K562 (cell line): ENCODE measurements around the gene ERMP1. TPM values are rescaled to one million over a fixed set of nuclear protein-coding genes. Genes with fewer than 3 reads are reported as not detected.

Experiments used
- CBX1 ChIP-seq: sonication (generic); IDR thresholded peaks from 2 replicates; pipeline ENCODE4 v1.6.1; 2016; ENCODE audit warnings: antibody characterized with exemption, low read depth, mild to moderate bottlenecking
- DACH1 ChIP-seq: fragments of 450-650 bp; IDR thresholded peaks from 2 replicates; pipeline ENCODE4 v1.6.1; 2018; ENCODE audit not compliant: partially characterized antibody
- MECOM ChIP-seq: fragments of 250-450 bp; sonication (Bioruptor Pico); IDR thresholded peaks from 2 replicates; pipeline ENCODE4 v1.8.0; 2022; ENCODE audit warnings: inconsistent platforms
- NCOA1 ChIP-seq: fragments of 450-650 bp; IDR thresholded peaks from 2 replicates; pipeline ENCODE4 v1.6.1; 2016; ENCODE audit warnings: low read depth
- PPARD ChIP-seq: fragments of 250-450 bp; sonication (Bioruptor Pico); IDR thresholded peaks from 2 replicates; pipeline ENCODE4 v1.8.0; 2022; ENCODE audit warnings: inconsistent platforms, mild to moderate bottlenecking, moderate library complexity
- TOE1 ChIP-seq, 2 experiments: fragments of 450-650 bp in 1 of 2; sonication (generic) in 1 of 2; formaldehyde crosslinking in 1 of 2; IDR thresholded peaks; 2 replicates each; pipeline versions ENCODE4 v1.7.1 to v1.8.0; 2016 to 2022; ENCODE audit warnings: borderline replicate concordance in 2 of 2, mild to moderate bottlenecking in 2 of 2, antibody characterized with exemption in 1 of 2, inconsistent platforms in 1 of 2, low read depth in 1 of 2, missing genetic modification reagents in 1 of 2, moderate library complexity in 1 of 2
- XRCC5 ChIP-seq: fragments of 200-400 bp; formaldehyde crosslinking; IDR thresholded peaks from 2 replicates; pipeline ENCODE4 v1.6.1; 2017; ENCODE audit warnings: low read depth, mild to moderate bottlenecking, low read length
- ZC3H11A ChIP-seq: IDR thresholded peaks from 2 replicates; pipeline ENCODE4 v1.6.1; 2012; ENCODE audit warnings: low read depth, low read length, improper control_type of control experiment
- polyA plus RNA-seq, 8 experiments: library from polyadenylated mRNA; depleted of rRNA in 4 of 8; stranded (reverse) in 5 of 8; unstranded in 3 of 8; fragments of >200 nt; fragmentation: Nextera tagmentation in 2 of 8; fragmentation: Illumina TruSeq in 1 of 8; extraction: Ambion mirVana in 2 of 8; extraction: Trizol in 1 of 8; gene quantifications; 2 replicates each; pipeline versions ENCODE4 v1.2.1 to v1.2.3, GENCODE V29; 2011 to 2014; ENCODE audit warnings: inconsistent platforms in 1 of 8, missing spikeins in 1 of 8
- total RNA-seq, 7 experiments: library from RNA; depleted of rRNA in 6 of 7; stranded (reverse); fragments of >200 nt in 6 of 7; fragmentation: Illumina TruSeq in 2 of 7; extraction: Trizol in 2 of 7; gene quantifications; 2 replicates each; pipeline versions ENCODE4 v1.2.1 to v1.2.3, GENCODE V29; 2011 to 2021; ENCODE audit warnings: low replicate concordance in 1 of 7
- TF ChIP-seq, protein P1 (sequence below): sonication (generic); formaldehyde crosslinking; IDR thresholded peaks from 2 replicates; pipeline ENCODE4 v1.8.1; 2023; ENCODE audit warnings: missing genetic modification reagents, mild to moderate bottlenecking, borderline replicate concordance
- TF ChIP-seq, protein P2 (sequence below), 2 experiments: fragments of 200-800 bp in 1 of 2; sonication (Bioruptor generic) in 1 of 2; sonication (generic) in 1 of 2; formaldehyde crosslinking in 1 of 2; IDR thresholded peaks in 1 of 2; conservative IDR thresholded peaks in 1 of 2; 2 replicates each; pipeline versions ENCODE4 v1.5.0 to v1.6.1; 2016 to 2020; ENCODE audit warnings: missing compliant biosample characterization in 1 of 2, missing genetic modification characterization in 1 of 2, missing genetic modification reagents in 1 of 2
- TF ChIP-seq, protein P3 (sequence below): sonication (generic); formaldehyde crosslinking; IDR thresholded peaks from 2 replicates; pipeline ENCODE4 v1.8.0; 2022; ENCODE audit warnings: missing genetic modification reagents, mild to moderate bottlenecking, borderline replicate concordance
- TF ChIP-seq, protein P4 (sequence below): sonication (generic); IDR thresholded peaks from 2 replicates; pipeline ENCODE4 v1.6.1; 2016
- TF ChIP-seq, protein P5 (sequence below): fragments of 250-450 bp; sonication (Bioruptor Pico); IDR thresholded peaks from 2 replicates; pipeline ENCODE4 v1.9.0; 2021; ENCODE audit warnings: mild to moderate bottlenecking, inconsistent platforms

Gene ERMP1
- total and polyA plus RNA-seq, 9 of the 15 experiments (the other 6 are each of a cell fraction or from before 2014, with no cell fraction given) = 2.5 to 26.3 (median 12.6) TPM

DNA sequence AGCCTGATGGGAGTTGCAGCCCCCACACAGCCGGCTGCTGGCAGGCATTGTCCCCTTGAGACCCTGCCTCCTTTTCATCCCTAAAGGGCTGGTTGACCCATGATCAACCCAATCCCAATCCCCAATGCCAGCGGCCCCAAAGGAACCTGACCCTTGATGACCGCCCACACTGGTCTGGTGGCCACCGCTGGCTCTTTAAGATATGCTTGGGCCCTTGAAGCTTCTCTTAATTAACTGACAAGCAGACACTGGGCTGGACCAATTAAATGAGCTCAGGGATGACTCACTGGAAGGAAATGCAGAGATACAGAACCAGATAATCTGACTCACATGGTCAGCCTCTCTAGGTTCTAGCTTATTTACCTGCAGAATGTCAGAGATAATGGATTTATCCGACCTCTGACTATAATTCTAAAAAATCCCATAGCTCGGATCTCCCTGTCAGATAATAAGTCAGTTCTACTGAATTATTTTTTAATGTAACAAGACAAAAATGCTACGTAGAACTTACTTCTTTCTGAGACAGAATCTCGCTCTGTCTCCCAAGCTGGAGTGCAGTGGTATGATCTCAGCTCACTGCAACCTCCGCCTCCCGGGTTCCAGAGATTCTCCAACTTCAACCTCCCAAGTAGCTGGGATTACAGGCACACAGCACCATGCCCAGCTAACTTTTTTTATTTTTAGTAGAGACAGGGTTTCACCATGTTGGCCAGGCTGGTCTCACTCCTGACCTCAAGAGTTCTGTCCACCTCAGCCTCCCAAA is 46.7 kb upstream of the ERMP1 start (continued):
- TF ChIP-seq, protein P1, sequence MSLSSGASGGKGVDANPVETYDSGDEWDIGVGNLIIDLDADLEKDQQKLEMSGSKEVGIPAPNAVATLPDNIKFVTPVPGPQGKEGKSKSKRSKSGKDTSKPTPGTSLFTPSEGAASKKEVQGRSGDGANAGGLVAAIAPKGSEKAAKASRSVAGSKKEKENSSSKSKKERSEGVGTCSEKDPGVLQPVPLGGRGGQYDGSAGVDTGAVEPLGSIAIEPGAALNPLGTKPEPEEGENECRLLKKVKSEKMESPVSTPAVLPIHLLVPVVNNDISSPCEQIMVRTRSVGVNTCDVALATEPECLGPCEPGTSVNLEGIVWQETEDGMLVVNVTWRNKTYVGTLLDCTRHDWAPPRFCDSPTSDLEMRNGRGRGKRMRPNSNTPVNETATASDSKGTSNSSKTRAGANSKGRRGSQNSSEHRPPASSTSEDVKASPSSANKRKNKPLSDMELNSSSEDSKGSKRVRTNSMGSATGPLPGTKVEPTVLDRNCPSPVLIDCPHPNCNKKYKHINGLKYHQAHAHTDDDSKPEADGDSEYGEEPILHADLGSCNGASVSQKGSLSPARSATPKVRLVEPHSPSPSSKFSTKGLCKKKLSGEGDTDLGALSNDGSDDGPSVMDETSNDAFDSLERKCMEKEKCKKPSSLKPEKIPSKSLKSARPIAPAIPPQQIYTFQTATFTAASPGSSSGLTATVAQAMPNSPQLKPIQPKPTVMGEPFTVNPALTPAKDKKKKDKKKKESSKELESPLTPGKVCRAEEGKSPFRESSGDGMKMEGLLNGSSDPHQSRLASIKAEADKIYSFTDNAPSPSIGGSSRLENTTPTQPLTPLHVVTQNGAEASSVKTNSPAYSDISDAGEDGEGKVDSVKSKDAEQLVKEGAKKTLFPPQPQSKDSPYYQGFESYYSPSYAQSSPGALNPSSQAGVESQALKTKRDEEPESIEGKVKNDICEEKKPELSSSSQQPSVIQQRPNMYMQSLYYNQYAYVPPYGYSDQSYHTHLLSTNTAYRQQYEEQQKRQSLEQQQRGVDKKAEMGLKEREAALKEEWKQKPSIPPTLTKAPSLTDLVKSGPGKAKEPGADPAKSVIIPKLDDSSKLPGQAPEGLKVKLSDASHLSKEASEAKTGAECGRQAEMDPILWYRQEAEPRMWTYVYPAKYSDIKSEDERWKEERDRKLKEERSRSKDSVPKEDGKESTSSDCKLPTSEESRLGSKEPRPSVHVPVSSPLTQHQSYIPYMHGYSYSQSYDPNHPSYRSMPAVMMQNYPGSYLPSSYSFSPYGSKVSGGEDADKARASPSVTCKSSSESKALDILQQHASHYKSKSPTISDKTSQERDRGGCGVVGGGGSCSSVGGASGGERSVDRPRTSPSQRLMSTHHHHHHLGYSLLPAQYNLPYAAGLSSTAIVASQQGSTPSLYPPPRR (CRISPR knock-in tag) = no peak
- peak; percentile 49; the same call in 1 of the 2 replicates for TF ChIP-seq TOE1 (IDR thresholded peaks at IDR 0.05; ENCODE audit: borderline replicate concordance)
- TF ChIP-seq TOE1 (CRISPR knock-in tag; IDR thresholded peaks at IDR 0.05; ENCODE audit: borderline replicate concordance, low read depth) = no peak
- TF ChIP-seq, protein P2, sequence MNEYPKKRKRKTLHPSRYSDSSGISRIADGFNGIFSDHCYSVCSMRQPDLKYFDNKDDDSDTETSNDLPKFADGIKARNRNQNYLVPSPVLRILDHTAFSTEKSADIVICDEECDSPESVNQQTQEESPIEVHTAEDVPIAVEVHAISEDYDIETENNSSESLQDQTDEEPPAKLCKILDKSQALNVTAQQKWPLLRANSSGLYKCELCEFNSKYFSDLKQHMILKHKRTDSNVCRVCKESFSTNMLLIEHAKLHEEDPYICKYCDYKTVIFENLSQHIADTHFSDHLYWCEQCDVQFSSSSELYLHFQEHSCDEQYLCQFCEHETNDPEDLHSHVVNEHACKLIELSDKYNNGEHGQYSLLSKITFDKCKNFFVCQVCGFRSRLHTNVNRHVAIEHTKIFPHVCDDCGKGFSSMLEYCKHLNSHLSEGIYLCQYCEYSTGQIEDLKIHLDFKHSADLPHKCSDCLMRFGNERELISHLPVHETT (CRISPR knock-in tag; conservative IDR thresholded peaks at IDR 0.05 in 1 of 2, IDR thresholded peaks at IDR 0.05 in 1 of 2) = no peak
- TF ChIP-seq ZC3H11A = no peak
- no peak for TF ChIP-seq PPARD (CRISPR knock-in tag)
- TF ChIP-seq DACH1 = no peak
- TF ChIP-seq, protein P3, sequence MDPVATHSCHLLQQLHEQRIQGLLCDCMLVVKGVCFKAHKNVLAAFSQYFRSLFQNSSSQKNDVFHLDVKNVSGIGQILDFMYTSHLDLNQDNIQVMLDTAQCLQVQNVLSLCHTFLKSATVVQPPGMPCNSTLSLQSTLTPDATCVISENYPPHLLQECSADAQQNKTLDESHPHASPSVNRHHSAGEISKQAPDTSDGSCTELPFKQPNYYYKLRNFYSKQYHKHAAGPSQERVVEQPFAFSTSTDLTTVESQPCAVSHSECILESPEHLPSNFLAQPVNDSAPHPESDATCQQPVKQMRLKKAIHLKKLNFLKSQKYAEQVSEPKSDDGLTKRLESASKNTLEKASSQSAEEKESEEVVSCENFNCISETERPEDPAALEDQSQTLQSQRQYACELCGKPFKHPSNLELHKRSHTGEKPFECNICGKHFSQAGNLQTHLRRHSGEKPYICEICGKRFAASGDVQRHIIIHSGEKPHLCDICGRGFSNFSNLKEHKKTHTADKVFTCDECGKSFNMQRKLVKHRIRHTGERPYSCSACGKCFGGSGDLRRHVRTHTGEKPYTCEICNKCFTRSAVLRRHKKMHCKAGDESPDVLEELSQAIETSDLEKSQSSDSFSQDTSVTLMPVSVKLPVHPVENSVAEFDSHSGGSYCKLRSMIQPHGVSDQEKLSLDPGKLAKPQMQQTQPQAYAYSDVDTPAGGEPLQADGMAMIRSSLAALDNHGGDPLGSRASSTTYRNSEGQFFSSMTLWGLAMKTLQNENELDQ (CRISPR knock-in tag) = no peak
- TF ChIP-seq, protein P4, sequence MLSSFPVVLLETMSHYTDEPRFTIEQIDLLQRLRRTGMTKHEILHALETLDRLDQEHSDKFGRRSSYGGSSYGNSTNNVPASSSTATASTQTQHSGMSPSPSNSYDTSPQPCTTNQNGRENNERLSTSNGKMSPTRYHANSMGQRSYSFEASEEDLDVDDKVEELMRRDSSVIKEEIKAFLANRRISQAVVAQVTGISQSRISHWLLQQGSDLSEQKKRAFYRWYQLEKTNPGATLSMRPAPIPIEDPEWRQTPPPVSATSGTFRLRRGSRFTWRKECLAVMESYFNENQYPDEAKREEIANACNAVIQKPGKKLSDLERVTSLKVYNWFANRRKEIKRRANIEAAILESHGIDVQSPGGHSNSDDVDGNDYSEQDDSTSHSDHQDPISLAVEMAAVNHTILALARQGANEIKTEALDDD = peak; percentile 35; the same call in 1 of the 2 replicates
- TF ChIP-seq, protein P5, sequence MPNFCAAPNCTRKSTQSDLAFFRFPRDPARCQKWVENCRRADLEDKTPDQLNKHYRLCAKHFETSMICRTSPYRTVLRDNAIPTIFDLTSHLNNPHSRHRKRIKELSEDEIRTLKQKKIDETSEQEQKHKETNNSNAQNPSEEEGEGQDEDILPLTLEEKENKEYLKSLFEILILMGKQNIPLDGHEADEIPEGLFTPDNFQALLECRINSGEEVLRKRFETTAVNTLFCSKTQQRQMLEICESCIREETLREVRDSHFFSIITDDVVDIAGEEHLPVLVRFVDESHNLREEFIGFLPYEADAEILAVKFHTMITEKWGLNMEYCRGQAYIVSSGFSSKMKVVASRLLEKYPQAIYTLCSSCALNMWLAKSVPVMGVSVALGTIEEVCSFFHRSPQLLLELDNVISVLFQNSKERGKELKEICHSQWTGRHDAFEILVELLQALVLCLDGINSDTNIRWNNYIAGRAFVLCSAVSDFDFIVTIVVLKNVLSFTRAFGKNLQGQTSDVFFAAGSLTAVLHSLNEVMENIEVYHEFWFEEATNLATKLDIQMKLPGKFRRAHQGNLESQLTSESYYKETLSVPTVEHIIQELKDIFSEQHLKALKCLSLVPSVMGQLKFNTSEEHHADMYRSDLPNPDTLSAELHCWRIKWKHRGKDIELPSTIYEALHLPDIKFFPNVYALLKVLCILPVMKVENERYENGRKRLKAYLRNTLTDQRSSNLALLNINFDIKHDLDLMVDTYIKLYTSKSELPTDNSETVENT = no peak
- peak; percentile 78; the same call in 1 of the 2 replicates for TF ChIP-seq NCOA1
- TF ChIP-seq XRCC5 = no peak
- no peak for TF ChIP-seq CBX1
- no peak for TF ChIP-seq MECOM
